ENCODE results near the gene TMEM178B. TPM values are rescaled to one million over a fixed set of nuclear protein-coding genes. Genes with fewer than 3 reads are reported as not detected.

Gene TMEM178B
- polyA plus RNA-seq, 2 of the 4 experiments (the other 2 are of a cell fraction), result 0.88 to 0.93 TPM

- DNase-seq (ENCODE audit: low read depth in 1 of 2, low spot score in 1 of 2), result no peak
- ChIA-PET POLR2A (no interaction called here), CTCF (no interaction called here)
- no peak overlapping the region for H3K4me3 ChIP-seq
- TF ChIP-seq POLR2A (IDR thresholded peaks at IDR 0.05; ENCODE audit: low read length), result no peak
- no peak for TF ChIP-seq CBX2 (IDR thresholded peaks at IDR 0.05; ENCODE audit: borderline replicate concordance, low read depth)
- no peak for TF ChIP-seq POLR2AphosphoS2 (conservative IDR thresholded peaks at IDR 0.05; ENCODE audit: low read length)
- TF ChIP-seq HDAC2 (IDR thresholded peaks at IDR 0.05), result no peak
- TF ChIP-seq CBX8 (IDR thresholded peaks at IDR 0.05), result no peak
- TF ChIP-seq, protein P1, sequence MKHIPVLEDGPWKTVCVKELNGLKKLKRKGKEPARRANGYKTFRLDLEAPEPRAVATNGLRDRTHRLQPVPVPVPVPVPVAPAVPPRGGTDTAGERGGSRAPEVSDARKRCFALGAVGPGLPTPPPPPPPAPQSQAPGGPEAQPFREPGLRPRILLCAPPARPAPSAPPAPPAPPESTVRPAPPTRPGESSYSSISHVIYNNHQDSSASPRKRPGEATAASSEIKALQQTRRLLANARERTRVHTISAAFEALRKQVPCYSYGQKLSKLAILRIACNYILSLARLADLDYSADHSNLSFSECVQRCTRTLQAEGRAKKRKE (CRISPR knock-in tag; IDR thresholded peaks at IDR 0.05; ENCODE audit: low read depth), result no peak
- TF ChIP-seq NFE2L2 (conservative IDR thresholded peaks at IDR 0.05; ENCODE audit: low read length), result no peak
- TF ChIP-seq NPAS2 (CRISPR knock-in tag; IDR thresholded peaks at IDR 0.05; ENCODE audit: borderline replicate concordance), result no peak
- H3K9me3 ChIP-seq, result no peaks in the 10 kb centered on the region
- ATAC-seq, result no peak
- H3K4me1 ChIP-seq, result no peaks in the 10 kb centered on the region
- WGBS (ENCODE audit: missing lambda C conversion rate), result 40% methylated on average over 3 of the region's 3 CpGs
- no peak overlapping the region for H3K27ac ChIP-seq
- no peak overlapping the region for H3K4me2 ChIP-seq
- no peak for FAIRE-seq
Measured at GRCh38 chr7:141208539-141208938, 134.7 kb downstream of the TMEM178B start.

DNA sequence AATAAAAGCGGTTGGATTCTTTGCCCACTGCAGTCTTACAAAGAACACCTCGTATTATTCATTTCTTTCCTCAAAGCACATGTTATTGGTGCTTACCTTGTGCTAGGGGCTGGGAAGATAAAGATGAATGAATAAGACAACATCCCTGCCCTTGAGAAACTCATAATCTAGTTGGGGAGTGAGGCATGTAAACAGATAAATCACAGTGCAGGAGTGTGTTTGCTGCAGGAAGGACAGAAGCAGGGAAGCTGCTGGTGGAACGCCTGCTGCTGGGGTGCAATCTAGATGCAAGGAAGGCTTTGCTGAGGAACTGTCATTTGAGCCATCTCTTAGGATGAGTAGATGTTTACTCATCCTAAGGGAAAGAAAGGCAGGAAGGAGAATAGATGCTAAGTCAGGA, 135.6 kb downstream of the TMEM178B start:
- TF ChIP-seq POLR2AphosphoS2 (conservative IDR thresholded peaks at IDR 0.05; ENCODE audit: low read length) (no peak), CHD2 (IDR thresholded peaks at IDR 0.05; ENCODE audit: low read length, partially characterized antibody) (no peak), ZSCAN20 (CRISPR knock-in tag; IDR thresholded peaks at IDR 0.05) (no peak), POLR2A (IDR thresholded peaks at IDR 0.05; ENCODE audit: low read length) (no peak), HOXB13 (CRISPR knock-in tag; IDR thresholded peaks at IDR 0.05; ENCODE audit: low read depth) (no peak), JUN (IDR thresholded peaks at IDR 0.05) (no peak), CBX8 (IDR thresholded peaks at IDR 0.05) (no peak), EP300 (IDR thresholded peaks at IDR 0.05) (no peak), PHF8 (IDR thresholded peaks at IDR 0.05; ENCODE audit: borderline replicate concordance, low read depth) (no peak), JUNB (IDR thresholded peaks at IDR 0.05) (no peak), ZFP36 (IDR thresholded peaks at IDR 0.05; ENCODE audit: borderline replicate concordance, partially characterized antibody) (no peak), EHMT2 (IDR thresholded peaks at IDR 0.05; ENCODE audit: low read depth) (no peak)
- TF ChIP-seq, protein P1 (CRISPR knock-in tag; IDR thresholded peaks at IDR 0.05; ENCODE audit: low read depth), result no peak
- TF ChIP-seq, protein P2, sequence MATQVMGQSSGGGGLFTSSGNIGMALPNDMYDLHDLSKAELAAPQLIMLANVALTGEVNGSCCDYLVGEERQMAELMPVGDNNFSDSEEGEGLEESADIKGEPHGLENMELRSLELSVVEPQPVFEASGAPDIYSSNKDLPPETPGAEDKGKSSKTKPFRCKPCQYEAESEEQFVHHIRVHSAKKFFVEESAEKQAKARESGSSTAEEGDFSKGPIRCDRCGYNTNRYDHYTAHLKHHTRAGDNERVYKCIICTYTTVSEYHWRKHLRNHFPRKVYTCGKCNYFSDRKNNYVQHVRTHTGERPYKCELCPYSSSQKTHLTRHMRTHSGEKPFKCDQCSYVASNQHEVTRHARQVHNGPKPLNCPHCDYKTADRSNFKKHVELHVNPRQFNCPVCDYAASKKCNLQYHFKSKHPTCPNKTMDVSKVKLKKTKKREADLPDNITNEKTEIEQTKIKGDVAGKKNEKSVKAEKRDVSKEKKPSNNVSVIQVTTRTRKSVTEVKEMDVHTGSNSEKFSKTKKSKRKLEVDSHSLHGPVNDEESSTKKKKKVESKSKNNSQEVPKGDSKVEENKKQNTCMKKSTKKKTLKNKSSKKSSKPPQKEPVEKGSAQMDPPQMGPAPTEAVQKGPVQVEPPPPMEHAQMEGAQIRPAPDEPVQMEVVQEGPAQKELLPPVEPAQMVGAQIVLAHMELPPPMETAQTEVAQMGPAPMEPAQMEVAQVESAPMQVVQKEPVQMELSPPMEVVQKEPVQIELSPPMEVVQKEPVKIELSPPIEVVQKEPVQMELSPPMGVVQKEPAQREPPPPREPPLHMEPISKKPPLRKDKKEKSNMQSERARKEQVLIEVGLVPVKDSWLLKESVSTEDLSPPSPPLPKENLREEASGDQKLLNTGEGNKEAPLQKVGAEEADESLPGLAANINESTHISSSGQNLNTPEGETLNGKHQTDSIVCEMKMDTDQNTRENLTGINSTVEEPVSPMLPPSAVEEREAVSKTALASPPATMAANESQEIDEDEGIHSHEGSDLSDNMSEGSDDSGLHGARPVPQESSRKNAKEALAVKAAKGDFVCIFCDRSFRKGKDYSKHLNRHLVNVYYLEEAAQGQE (IDR thresholded peaks at IDR 0.05), result no peak
- DNase-seq (ENCODE audit: low read depth in 1 of 2, low spot score in 1 of 2), result no peak
- FAIRE-seq, result no peak
- no peak for ATAC-seq
- no peaks in the 10 kb centered on the region for H3K9me3 ChIP-seq
- ChIA-PET POLR2A (no interaction called here), CTCF (no interaction called here)
- no peak overlapping the region for H3K4me2 ChIP-seq
- no peak overlapping the region for H3K4me3 ChIP-seq
- H3K4me1 ChIP-seq, result no peaks in the 10 kb centered on the region
- WGBS (ENCODE audit: missing lambda C conversion rate), result 17% methylated on average over 3 of the region's 3 CpGs
- H3K27ac ChIP-seq, result no peak overlapping the region

- 91% methylated on average over 2 of the region's 2 CpGs for WGBS (ENCODE audit: missing lambda C conversion rate)
- no peak for ATAC-seq
- TF ChIP-seq ELK1 (IDR thresholded peaks at IDR 0.05; ENCODE audit: low read depth, low read length) (no peak), CEBPB (IDR thresholded peaks at IDR 0.05) (no peak), SREBF2 (IDR thresholded peaks at IDR 0.05) (no peak), CHD2 (IDR thresholded peaks at IDR 0.05; ENCODE audit: low read length, partially characterized antibody) (no peak), GATA3 (IDR thresholded peaks at IDR 0.05; ENCODE audit: borderline replicate concordance) (no peak)
- TF ChIP-seq, protein P2 (IDR thresholded peaks at IDR 0.05), result no peak
Measured at GRCh38 chr7:141210862-141211261, 137.0 kb downstream of the TMEM178B start.

More at GRCh38 chr7:141210862-141211261, 137.0 kb downstream of the TMEM178B start:
- no peak for FAIRE-seq
- Histone ChIP-seq H3K27ac (no peak overlapping the region), H3K4me1 (no peaks in the 10 kb centered on the region), H3K9me3 (no peaks in the 10 kb centered on the region), H3K4me3 (no peak overlapping the region), H3K4me2 (no peak overlapping the region)
- ChIA-PET CTCF (no interaction called here), POLR2A (no interaction called here)
- DNase-seq (ENCODE audit: low read depth in 1 of 2, low spot score in 1 of 2), result no peak

All from A549 (cell line).